Astrocyte of the hippocampus (primary cell): ENCODE data around the gene ABCA2.
A peak's percentile ranks its signal among the peaks of the same experiment; 100 is the strongest.

ENCODE experiments used
- DNase-seq: peaks from one replicate; pipeline ENCODE4 v3.0.0; 2011; ENCODE audit warnings: low read depth, low spot score

The ABCA2 gene

GRCh38 chr9:136965771-136966484 lies 62.1 kb downstream of the ABCA2 start:
- no peak for DNase-seq

DNA sequence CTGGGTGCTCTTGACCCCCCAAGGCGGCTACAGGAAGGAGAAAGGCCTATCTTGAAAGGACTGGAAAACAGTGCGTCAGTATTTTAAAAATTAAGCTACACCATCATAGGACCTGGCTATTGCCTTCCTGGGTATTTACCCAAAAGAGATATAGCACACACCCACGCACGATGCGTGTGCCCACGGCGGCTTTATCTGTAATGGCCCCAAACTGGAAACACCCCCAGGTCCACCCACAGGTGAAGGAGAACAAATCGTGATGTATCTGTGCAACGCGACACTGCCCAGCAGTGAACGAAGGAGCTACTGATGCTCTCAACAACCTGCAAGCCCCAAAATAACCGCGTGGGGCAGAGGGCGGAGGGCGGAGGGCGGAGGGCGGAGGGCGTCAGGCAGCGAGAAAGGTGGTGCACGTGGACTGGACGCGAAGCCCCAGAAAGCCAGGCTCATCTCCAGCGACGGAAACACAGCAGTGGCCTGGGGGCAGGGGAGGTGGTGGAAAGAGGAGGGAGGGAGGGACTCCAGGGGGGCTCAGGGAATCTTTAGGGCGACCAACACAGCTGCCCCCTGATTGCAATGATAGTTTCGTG lies 63.1 kb downstream of the ABCA2 start:
- no peak for DNase-seq

GRCh38 chr9:136964171-136964689 lies 63.8 kb downstream of the ABCA2 start:
- no peak for DNase-seq

- DNase-seq: no peak
These were observed 64.3 kb downstream of the ABCA2 start for GRCh38 chr9:136963751-136964150.

DNA sequence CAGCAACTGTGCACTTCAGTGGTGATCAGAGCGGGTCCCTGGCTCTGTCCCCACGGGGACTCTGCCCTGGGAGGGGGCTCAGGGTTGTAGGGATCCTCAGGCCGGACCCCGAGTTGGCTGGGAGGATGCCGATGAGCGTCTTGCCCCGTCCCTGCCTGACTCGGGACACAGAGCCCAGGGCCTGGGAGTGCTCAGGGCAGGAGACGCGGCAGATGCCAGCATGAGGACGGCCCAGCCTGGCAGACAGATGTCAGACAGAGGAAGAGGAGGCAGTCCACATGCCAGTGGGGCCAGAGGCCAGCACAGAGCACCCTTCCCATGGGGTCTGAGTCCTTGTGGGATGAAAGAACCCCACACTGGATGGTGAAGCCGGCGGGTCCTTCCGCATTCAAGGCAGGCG lies 64.7 kb downstream of the ABCA2 start:
- no peak for DNase-seq

DNA sequence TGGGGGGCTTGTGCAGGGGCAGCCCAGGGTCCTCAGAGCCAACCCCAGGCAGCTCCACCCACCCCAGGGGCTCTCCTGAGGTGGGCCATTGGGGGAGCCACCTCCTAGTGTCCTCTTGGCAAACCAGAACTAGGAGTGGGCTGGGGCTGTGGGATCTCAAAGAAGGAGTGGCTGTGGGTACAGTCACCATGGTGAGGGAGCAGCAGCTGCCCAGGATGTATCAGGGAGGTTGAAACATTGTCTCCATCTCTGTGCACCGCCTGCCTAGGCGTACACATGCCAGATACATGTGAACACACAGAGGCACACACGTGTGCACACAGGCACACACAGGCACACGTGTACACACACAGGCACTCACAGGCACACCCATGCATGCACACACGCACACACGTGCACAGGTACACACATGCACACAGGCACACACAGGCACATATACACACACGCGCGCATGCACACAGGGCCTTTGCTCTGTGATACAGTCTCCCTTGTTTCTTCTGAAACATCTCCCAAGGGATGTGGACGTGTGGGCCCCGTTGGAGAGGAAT lies 65.3 kb downstream of the ABCA2 start:
- DNase-seq: no peak

DNA sequence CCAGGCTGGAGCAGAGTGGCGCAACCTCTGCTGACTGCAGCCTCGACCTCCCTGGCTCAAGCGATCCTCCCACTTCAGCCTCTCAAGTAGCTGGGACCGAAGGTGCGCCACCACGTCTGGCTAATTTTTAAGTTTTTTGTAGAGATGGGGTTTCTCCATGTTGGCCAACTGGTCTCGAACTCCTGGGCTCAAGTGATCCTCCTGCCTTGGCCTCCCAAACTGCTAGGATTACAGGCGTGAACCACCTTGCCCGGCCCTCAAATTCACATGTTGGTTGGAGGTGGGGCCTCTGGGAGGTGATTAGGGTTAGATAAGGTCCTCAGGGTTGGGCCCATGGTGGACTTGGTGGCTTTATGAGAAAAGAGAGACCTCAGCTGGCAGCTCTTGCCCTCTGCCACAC lies 65.9 kb downstream of the ABCA2 start:
- no peak for DNase-seq

DNA sequence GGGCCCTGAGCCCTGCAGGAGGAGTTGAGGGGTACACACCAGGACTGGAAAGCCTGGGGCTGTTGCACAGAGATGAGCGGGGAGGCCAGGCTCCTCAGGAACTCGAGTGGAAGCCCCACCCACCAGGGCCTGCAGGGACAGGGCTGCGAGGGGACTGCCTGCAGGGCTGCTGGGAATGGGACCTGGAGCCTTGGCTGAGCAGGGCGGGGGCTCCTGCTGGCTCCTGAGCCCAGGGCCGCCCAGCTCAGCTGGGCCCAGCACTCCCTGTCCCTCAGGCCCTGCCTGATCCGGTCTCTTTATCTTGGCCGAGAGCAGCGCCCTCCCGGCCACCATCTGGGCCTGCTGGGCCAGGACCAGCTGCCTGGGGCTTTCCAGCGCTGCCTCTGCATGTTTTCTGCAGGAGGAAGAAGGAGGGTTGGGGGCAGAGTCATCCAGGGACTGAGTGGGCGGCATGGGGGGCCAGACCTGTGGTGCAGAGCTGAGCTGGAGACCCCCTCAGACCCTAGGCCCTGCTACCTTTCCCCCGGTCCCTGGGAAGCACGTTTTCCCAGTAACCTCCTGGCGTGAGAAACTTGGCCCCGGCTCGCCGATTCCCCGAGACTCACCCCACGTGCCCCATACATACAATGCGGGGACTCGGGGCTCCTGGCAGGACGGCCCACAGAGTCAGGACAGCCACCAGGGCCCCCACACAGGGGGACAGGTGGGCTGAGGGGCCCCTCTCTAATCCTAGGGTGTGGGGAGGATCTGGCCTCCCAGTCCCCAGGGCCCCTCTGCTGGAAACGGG lies 66.6 kb downstream of the ABCA2 start:
- no peak for DNase-seq

DNA sequence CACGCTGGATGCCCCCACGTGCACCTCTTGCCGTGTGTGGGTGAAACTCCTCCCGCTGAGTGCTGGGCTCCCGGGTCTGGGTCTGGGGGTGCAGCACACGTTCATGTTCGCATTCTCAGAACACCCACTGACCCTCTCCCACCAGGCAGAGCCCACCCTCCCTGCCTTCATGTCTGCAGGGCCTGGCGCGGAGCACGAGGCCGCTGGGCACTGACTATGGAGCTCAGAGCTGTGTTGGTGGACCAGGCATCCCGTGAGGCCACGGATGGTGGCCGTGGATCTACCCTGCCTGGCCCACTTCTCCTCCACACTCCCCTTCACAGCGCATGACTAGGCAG lies 67.1 kb downstream of the ABCA2 start:
- no peak for DNase-seq

- peak; percentile 56 for DNase-seq
These were observed 67.7 kb downstream of the ABCA2 start for GRCh38 chr9:136960212-136960937.

- no peak for DNase-seq
These were observed 68.9 kb downstream of the ABCA2 start for GRCh38 chr9:136958898-136959850.

- DNase-seq: no peak
These were observed 69.6 kb downstream of the ABCA2 start for GRCh38 chr9:136958473-136958872.

- DNase-seq: no peak
These were observed 70.1 kb downstream of the ABCA2 start for GRCh38 chr9:136957901-136958300.

DNA sequence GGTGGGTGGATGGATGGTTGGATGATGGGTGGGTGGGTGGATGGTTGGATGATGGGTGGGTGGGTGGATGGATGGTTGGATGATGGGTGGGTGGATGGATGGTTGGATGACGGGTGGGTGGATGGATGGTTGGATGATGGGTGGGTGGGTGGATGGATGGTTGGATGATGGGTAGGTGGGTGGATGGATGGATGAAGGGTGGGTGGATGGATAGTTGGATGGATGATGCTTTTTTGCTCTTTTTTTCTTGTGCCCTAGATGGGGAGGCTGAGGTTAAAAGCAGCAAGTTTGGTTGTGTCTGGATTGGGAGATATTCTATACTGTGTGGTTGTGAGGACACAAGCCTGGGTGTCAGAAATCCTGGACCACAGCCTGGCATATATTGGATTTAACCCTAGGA lies 70.6 kb downstream of the ABCA2 start:
- no peak for DNase-seq
